GM06990 (cell line): ENCODE measurements around the gene RIPK4.

Experiments used
- DNase-seq: peaks from one replicate; pipeline ENCODE4 v3.0.0-alpha.2; 2011; ENCODE audit not compliant: insufficient read length; ENCODE audit errors: extremely low read depth
- H3K27me3 ChIP-seq: replicated peaks from 2 replicates; pipeline ENCODE4 v1.6.0; 2011; ENCODE audit warnings: low read length; ENCODE audit not compliant: control insufficient read depth, insufficient read depth
- H3K36me3 ChIP-seq: 2 replicates; pipeline ENCODE4 v1.5.1; 2011; ENCODE audit warnings: low read length; ENCODE audit not compliant: control insufficient read depth, insufficient read depth
- H3K4me3 ChIP-seq: replicated peaks from 2 replicates; pipeline ENCODE4 v1.5.1; 2011; ENCODE audit warnings: low read depth, mild to moderate bottlenecking, control low read depth, low read length
- CTCF ChIP-seq: IDR thresholded peaks from 2 replicates; pipeline ENCODE4 v1.5.1; 2011; ENCODE audit warnings: low read length, control low read depth, mild to moderate bottlenecking, inconsistent platforms; ENCODE audit not compliant: insufficient read depth, poor library complexity, severe bottlenecking

RIPK4 gene

DNA sequence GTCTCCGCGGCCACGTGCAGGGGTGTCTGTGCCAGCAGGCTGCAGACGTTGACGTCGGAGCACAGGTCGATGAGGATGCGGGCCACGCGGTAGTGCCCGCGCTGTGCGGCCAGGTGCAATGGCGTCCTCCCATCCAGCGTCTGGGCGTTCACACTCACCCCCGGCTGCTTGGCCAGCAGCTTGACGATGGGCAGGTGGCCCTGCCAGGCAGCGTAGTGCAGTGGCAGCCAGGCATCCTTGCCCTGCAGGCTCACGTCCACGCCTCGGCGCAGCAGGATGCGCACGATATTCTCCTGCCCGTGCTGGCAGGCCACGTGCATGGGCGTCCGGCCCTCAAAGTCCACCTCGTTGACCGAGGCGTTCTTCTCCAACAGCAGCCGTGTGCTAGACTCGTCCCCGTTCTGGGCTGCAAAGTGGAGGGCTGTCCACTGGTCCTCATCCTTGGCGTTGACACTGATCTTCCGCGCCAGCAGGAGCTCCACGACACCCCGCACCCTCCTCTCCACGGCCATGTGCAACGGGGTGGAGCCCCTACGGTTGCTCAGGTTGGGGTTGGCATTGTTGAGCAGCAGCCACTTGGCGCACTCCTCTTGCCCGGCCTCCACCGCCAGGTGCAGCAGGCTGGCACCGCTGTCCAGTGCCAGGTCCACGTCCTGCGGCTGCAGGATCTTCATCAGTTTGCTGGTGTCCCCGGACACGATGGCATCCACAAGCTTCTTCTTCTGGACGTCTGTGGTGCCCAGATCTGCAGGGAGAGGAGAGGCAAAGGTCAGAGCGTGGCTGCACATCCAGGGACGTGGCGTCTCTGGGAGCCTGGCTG, 25.4 kb downstream of the RIPK4 start:
- no peak for TF ChIP-seq CTCF
- DNase-seq: no peak
- Histone ChIP-seq H3K36me3 (no peaks in the 10 kb centered on the region), H3K4me3 (no peak overlapping the region), H3K27me3 (no peaks in the 10 kb centered on the region)

DNA sequence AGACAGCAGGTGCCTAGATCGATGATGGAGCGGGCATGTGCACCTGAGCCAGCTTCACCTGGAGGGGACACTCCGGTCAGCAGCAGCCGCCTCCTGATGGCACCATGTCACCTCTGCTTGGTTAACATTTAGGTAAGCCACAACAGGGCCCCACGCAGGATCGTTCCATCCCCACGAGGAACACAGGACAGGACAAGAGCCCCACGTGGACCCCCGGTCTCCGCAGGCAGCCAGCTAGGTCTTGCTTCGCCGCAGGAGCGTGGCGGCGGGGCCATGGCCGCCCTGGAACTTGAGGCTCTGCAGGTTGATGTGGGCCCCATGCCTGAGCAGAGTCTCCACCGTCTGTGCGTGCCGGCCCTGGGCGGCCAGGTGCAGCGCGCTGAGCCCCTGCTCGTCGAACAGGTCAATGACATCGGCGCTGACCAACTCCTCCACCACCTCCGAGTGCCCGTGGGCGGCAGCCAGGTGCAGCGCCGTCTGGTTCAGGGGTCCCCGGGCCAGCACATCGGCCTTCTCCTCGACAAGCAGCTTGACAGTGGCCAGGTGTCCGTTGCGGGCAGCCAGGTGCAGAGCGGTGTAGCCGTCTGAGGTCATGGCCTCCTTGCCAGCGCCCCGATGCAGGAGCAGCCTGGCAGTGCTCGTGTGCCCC, 26.1 kb downstream of the RIPK4 start:
- TF ChIP-seq CTCF: no peak
- Histone ChIP-seq H3K27me3 (no peaks in the 10 kb centered on the region), H3K36me3 (no peaks in the 10 kb centered on the region), H3K4me3 (no peak overlapping the region)
- DNase-seq: no peak

GRCh38 chr21:41739936-41740335, 26.9 kb downstream of the RIPK4 start:
- Histone ChIP-seq H3K36me3 (no peaks in the 10 kb centered on the region), H3K27me3 (no peaks in the 10 kb centered on the region), H3K4me3 (no peak overlapping the region)
- TF ChIP-seq CTCF: no peak
- no peak for DNase-seq

- H3K4me3 ChIP-seq: no peak overlapping the region
- no peak for DNase-seq
- H3K27me3 ChIP-seq: no peaks in the 10 kb centered on the region; the same call in 1 of the 2 replicates
- no peak for TF ChIP-seq CTCF
- no peaks in the 10 kb centered on the region for H3K36me3 ChIP-seq
These were observed 27.8 kb downstream of the RIPK4 start for GRCh38 chr21:41739011-41739410.

DNA sequence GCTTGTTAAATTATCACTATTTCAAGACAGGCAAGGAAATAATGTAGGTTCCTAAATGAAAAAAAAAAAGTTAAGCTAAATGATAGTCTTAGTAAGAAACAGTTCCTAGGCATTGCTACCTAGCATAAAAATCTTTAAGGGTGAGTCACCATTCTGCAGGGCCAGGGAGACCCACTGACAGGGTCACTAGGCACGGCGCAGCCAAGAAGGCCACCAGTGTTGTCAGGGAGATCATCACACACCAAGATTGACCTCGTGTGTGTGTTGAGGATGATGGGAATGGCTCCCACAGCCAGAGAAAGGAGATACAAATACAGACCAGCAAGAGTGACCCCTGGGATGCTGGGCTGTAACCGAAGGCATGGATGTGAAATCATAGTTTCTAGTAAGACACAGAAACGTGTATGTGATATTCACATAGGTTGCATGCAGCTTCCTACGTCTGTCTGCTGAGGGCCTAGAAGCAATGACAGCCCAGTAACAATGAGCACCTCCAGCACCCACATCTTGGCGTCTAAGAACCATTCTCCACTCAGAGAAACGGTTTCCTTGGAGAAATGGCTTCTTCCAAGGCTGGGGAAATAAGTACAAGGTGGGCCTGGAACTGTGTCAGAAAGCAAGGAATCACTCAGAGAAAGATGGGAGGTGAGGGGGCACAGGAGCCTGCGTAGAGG, 29.1 kb downstream of the RIPK4 start:
- no peak for DNase-seq
- H3K36me3 ChIP-seq: no peaks in the 10 kb centered on the region
- no peak overlapping the region for H3K4me3 ChIP-seq
- no peak for TF ChIP-seq CTCF
- no peaks in the 10 kb centered on the region; the same call in 1 of the 2 replicates for H3K27me3 ChIP-seq
